Activated CD4-positive, alpha-beta memory T cell treated with anti-CD3 and anti-CD28 coated beads, Interleukin-2, amount 10 ng/mL, durations not matched to agents 7 days and 5 days (primary cell): ENCODE data around the gene SELENON. TPM values are rescaled to one million over a fixed set of nuclear protein-coding genes. Genes with fewer than 3 reads are reported as not detected.

Experiments
- CTCF ChIA-PET: fragments of 350-600 bp; sonication (Branson Sonifier 250); formaldehyde crosslinking; loops from one replicate; lab custom pipeline; 2021; ENCODE audit warnings: antibody characterized with exemption, inconsistent platforms; lab: Charles Lee
- POLR2A ChIA-PET: fragments of 350-600 bp; sonication (Branson Sonifier 250); formaldehyde crosslinking; loops from one replicate; lab custom pipeline; 2021; ENCODE audit warnings: antibody characterized with exemption; lab: Charles Lee
- DNase-seq: peaks from one replicate; pipeline ENCODE4 v3.0.0-alpha.2; 2020
- H3K27ac Mint-ChIP-seq: one replicate; pipeline ENCODE4 v1.8.0; 2021; ENCODE audit warnings: mild to moderate bottlenecking, mixed read lengths
- H3K27me3 Mint-ChIP-seq: one replicate; pipeline ENCODE4 v1.8.0; 2021; ENCODE audit warnings: mixed read lengths
- H3K36me3 Mint-ChIP-seq: one replicate; pipeline ENCODE4 v1.8.0; 2021; ENCODE audit warnings: low read depth, mixed read lengths
- H3K4me1 Mint-ChIP-seq: one replicate; pipeline ENCODE4 v1.8.0; 2021; ENCODE audit warnings: mixed read lengths
- H3K4me3 Mint-ChIP-seq: one replicate; pipeline ENCODE4 v1.8.0; 2021; ENCODE audit warnings: mild to moderate bottlenecking, mixed read lengths
- H3K9me3 Mint-ChIP-seq: one replicate; pipeline ENCODE4 v1.8.0; 2021; ENCODE audit warnings: mixed read lengths
- total RNA-seq, 2 experiments: library from RNA; stranded (reverse); gene quantifications; one replicate each; pipeline ENCODE4 v1.2.3, GENCODE V29; 2021

SELENON gene
- total RNA-seq, 2 experiments from 2014 or later = 5.9 to 6.0 TPM

- POLR2A ChIA-PET = interaction anchor here (1.2 kb wide), 1 partner anchor 240 kb away, joined by 3 read pairs; no protein-coding TSS in a partner anchor
- no peaks in the 10 kb centered on the region for H3K4me1 Mint-ChIP-seq
- no peaks in the 10 kb centered on the region for H3K36me3 Mint-ChIP-seq
- H3K27ac Mint-ChIP-seq = no peak overlapping the region
- H3K27me3 Mint-ChIP-seq = peaks cover 3% of the 10 kb centered on the region
- CTCF ChIA-PET = no interaction called here
- H3K9me3 Mint-ChIP-seq = no peaks in the 10 kb centered on the region
- H3K4me3 Mint-ChIP-seq = no peak overlapping the region
- no peak for DNase-seq
Observed at GRCh38 chr1:25790472-25790871, 9.5 kb upstream of the SELENON start.

- H3K27me3 Mint-ChIP-seq = peaks cover 8% of the 10 kb centered on the region
- H3K36me3 Mint-ChIP-seq = peaks cover 2% of the 10 kb centered on the region
- no peak overlapping the region for H3K4me3 Mint-ChIP-seq
- ChIA-PET CTCF (interaction anchor here (0.7 to 1.0 kb wide), 2 partner anchors 68 to 183 kb away, joined by 3 read pairs; no protein-coding TSS in a partner anchor), POLR2A (interaction anchor here (0.8 to 1.9 kb wide), 2 partner anchors 150 to 169 kb away, joined by 3 to 5 read pairs; no protein-coding TSS in a partner anchor)
- peaks cover 14% of the 10 kb centered on the region for H3K4me1 Mint-ChIP-seq
- no peak overlapping the region for H3K27ac Mint-ChIP-seq
- H3K9me3 Mint-ChIP-seq = no peaks in the 10 kb centered on the region
- DNase-seq = no peak
Observed at GRCh38 chr1:25792115-25792514, 7.9 kb upstream of the SELENON start.

GRCh38 chr1:25793585-25794170 is 6.3 kb upstream of the SELENON start:
- Mint-ChIP-seq H3K36me3 (peaks cover 2% of the 10 kb centered on the region), H3K27me3 (peaks cover 8% of the 10 kb centered on the region), H3K9me3 (no peaks in the 10 kb centered on the region), H3K4me3 (no peak overlapping the region), H3K27ac (no peak overlapping the region), H3K4me1 (peaks cover 26% of the 10 kb centered on the region)
- CTCF ChIA-PET = interaction anchor here (0.6 to 5.2 kb wide), 5 partner anchors 143 to 253 kb away, joined by 3 to 52 read pairs (median 3); no protein-coding TSS in a partner anchor
- POLR2A ChIA-PET = interaction anchor here (1.5 to 1.9 kb wide), 2 partner anchors 9 to 151 kb away, joined by 3 to 5 read pairs; no protein-coding TSS in a partner anchor
- DNase-seq = no peak

- Mint-ChIP-seq H3K36me3 (peaks cover 2% of the 10 kb centered on the region), H3K4me3 (no peak overlapping the region), H3K4me1 (peaks cover 26% of the 10 kb centered on the region), H3K27me3 (peaks cover 8% of the 10 kb centered on the region), H3K9me3 (no peaks in the 10 kb centered on the region), H3K27ac (no peak overlapping the region)
- CTCF ChIA-PET = interaction anchor here (0.6 to 5.2 kb wide), 3 partner anchors 185 to 1662 kb away, joined by 3 to 52 read pairs (median 4); no protein-coding TSS in a partner anchor
- DNase-seq = no peak
- POLR2A ChIA-PET = interaction anchor here (1.5 kb wide), 1 partner anchor 9 kb away, joined by 3 read pairs; no protein-coding TSS in a partner anchor
Observed at GRCh38 chr1:25794325-25794724, 5.7 kb upstream of the SELENON start.

- Mint-ChIP-seq H3K4me3 (no peak overlapping the region), H3K27me3 (peaks cover 8% of the 10 kb centered on the region)
Observed at GRCh38 chr1:25795211-25795610, 4.8 kb upstream of the SELENON start.

GRCh38 chr1:25795946-25796810 is 3.8 kb upstream of the SELENON start:
- POLR2A ChIA-PET = interaction anchor here (0.8 to 1.2 kb wide), 2 partner anchors 120 to 173 kb away, joined by 3 to 5 read pairs; no protein-coding TSS in a partner anchor
- Mint-ChIP-seq H3K4me3 (no peak overlapping the region), H3K36me3 (peaks cover 2% of the 10 kb centered on the region), H3K27me3 (peaks cover 12% of the 10 kb centered on the region), H3K4me1 (peaks cover 35% of the 10 kb centered on the region), H3K9me3 (no peaks in the 10 kb centered on the region), H3K27ac (no peak overlapping the region)
- DNase-seq = peak; percentile 35
- CTCF ChIA-PET = interaction anchor here (0.9 to 5.2 kb wide), 7 partner anchors 18 to 190 kb away, joined by 3 to 52 read pairs (median 3); no protein-coding TSS in a partner anchor

More at GRCh38 chr1:25795211-25795610, 4.8 kb upstream of the SELENON start:
- ChIA-PET CTCF (interaction anchor here (0.6 to 5.2 kb wide), 5 partner anchors 176 to 868 kb away, joined by 3 to 52 read pairs (median 4); no protein-coding TSS in a partner anchor), POLR2A (no interaction called here)
- Mint-ChIP-seq H3K27ac (no peak overlapping the region), H3K36me3 (peaks cover 2% of the 10 kb centered on the region), H3K4me1 (peaks cover 29% of the 10 kb centered on the region), H3K9me3 (no peaks in the 10 kb centered on the region)
- DNase-seq = no peak

GRCh38 chr1:25796811-25797458 is 3.1 kb upstream of the SELENON start:
- Mint-ChIP-seq H3K27me3 (peaks cover 13% of the 10 kb centered on the region), H3K4me1 (peaks cover 37% of the 10 kb centered on the region), H3K36me3 (peaks cover 2% of the 10 kb centered on the region), H3K4me3 (peak overlapping the region; percentile 57), H3K9me3 (no peaks in the 10 kb centered on the region), H3K27ac (peak overlapping the region; percentile 3)
- DNase-seq = peak; percentile 84
- POLR2A ChIA-PET = interaction anchor here (1.2 kb wide), 1 partner anchor 121 kb away, joined by 5 read pairs; no protein-coding TSS in a partner anchor
- CTCF ChIA-PET = interaction anchor here (1.1 to 5.2 kb wide), 8 partner anchors 11 to 191 kb away, joined by 3 to 52 read pairs (median 4); no protein-coding TSS in a partner anchor

GRCh38 chr1:25797939-25798338 is 2.1 kb upstream of the SELENON start:
- no peak overlapping the region for H3K27ac Mint-ChIP-seq
- peaks cover 13% of the 10 kb centered on the region for H3K27me3 Mint-ChIP-seq
- ChIA-PET POLR2A (interaction anchor here (0.6 kb wide), 1 partner anchor 9 kb away, joined by 3 read pairs; no protein-coding TSS in a partner anchor), CTCF (interaction anchor here (0.6 to 5.2 kb wide), 14 partner anchors 10 to 278 kb away, joined by 3 to 52 read pairs (median 4); partner anchors contain the start of genes LDLRAP1 and MTFR1L)
- H3K4me1 Mint-ChIP-seq = peaks cover 44% of the 10 kb centered on the region
- no peaks in the 10 kb centered on the region for H3K9me3 Mint-ChIP-seq
- peak; percentile 37 for DNase-seq
- H3K4me3 Mint-ChIP-seq = no peak overlapping the region
- H3K36me3 Mint-ChIP-seq = peaks cover 2% of the 10 kb centered on the region

GRCh38 chr1:25798666-25799351 is 1.2 kb upstream of the SELENON start:
- Mint-ChIP-seq H3K4me3 (peak overlapping the region; percentile 51), H3K4me1 (peaks cover 46% of the 10 kb centered on the region)
- POLR2A ChIA-PET = no interaction called here

GRCh38 chr1:25799352-25799934 is 550 bp upstream of the SELENON start:
- DNase-seq = no peak
- H3K36me3 Mint-ChIP-seq = peaks cover 2% of the 10 kb centered on the region
- peak overlapping the region; percentile 51 for H3K4me3 Mint-ChIP-seq
- ChIA-PET CTCF (interaction anchor here (0.7 to 1.4 kb wide), 5 partner anchors 8 to 191 kb away, joined by 3 to 4 read pairs (median 3); partner anchors contain the start of gene MTFR1L), POLR2A (no interaction called here)
- H3K4me1 Mint-ChIP-seq = peaks cover 51% of the 10 kb centered on the region
- no peak overlapping the region for H3K27ac Mint-ChIP-seq
- no peaks in the 10 kb centered on the region for H3K9me3 Mint-ChIP-seq
- peaks cover 13% of the 10 kb centered on the region for H3K27me3 Mint-ChIP-seq

More at GRCh38 chr1:25798666-25799351, 1.2 kb upstream of the SELENON start:
- no peak for DNase-seq
- peaks cover 2% of the 10 kb centered on the region for H3K36me3 Mint-ChIP-seq
- H3K9me3 Mint-ChIP-seq = no peaks in the 10 kb centered on the region
- CTCF ChIA-PET = interaction anchor here (0.6 to 5.2 kb wide), 16 partner anchors 9 to 279 kb away, joined by 3 to 52 read pairs (median 4); partner anchors contain the start of genes LDLRAP1 and MTFR1L
- H3K27ac Mint-ChIP-seq = no peak overlapping the region
- peaks cover 13% of the 10 kb centered on the region for H3K27me3 Mint-ChIP-seq
